ENCODE measurements around the gene CNTROB.
A peak's percentile ranks its signal among the peaks of the same experiment; 100 is the strongest.

Gene CNTROB

GRCh38 chr17:7995724-7996123 is 63.7 kb downstream of the CNTROB start:
- no peaks in the 10 kb centered on the region for H4K20me1 ChIP-seq (ENCODE audit: control insufficient read depth, insufficient read depth, low read depth, low read length)
- H3K4me1 ChIP-seq (ENCODE audit: control insufficient read depth, low read length), result peaks cover 9% of the 10 kb centered on the region
- no peaks in the 10 kb centered on the region for H3K9me3 ChIP-seq (ENCODE audit: control insufficient read depth, insufficient read depth, low read length)
- peaks cover 6% of the 10 kb centered on the region; the same call in 1 of the 2 replicates for H3F3A ChIP-seq (ENCODE audit: control insufficient read depth, insufficient read depth)
- no peak overlapping the region for H3K27ac ChIP-seq (ENCODE audit: low read depth, low read length)
- no peak overlapping the region for H3K4me2 ChIP-seq (ENCODE audit: low read length)
- TF ChIP-seq EZH2phosphoT487 (IDR thresholded peaks at IDR 0.05; ENCODE audit: borderline replicate concordance, low read length), result no peak
- no peak for TF ChIP-seq CTCF (IDR thresholded peaks at IDR 0.05; ENCODE audit: low read depth, low read length, poor library complexity, severe bottlenecking)
- no peak overlapping the region for H3K4me3 ChIP-seq (ENCODE audit: low read length)
- no peaks in the 10 kb centered on the region for H3K36me3 ChIP-seq (ENCODE audit: control insufficient read depth, low read length)
- no peaks in the 10 kb centered on the region for H3K9me2 ChIP-seq (replicated peaks; ENCODE audit: control insufficient read depth, low read length)
- H3K27me3 ChIP-seq (ENCODE audit: control insufficient read depth, low read length), result peaks cover 4% of the 10 kb centered on the region
- no peaks in the 10 kb centered on the region for H3K79me2 ChIP-seq (ENCODE audit: control insufficient read depth, low read length)

DNA sequence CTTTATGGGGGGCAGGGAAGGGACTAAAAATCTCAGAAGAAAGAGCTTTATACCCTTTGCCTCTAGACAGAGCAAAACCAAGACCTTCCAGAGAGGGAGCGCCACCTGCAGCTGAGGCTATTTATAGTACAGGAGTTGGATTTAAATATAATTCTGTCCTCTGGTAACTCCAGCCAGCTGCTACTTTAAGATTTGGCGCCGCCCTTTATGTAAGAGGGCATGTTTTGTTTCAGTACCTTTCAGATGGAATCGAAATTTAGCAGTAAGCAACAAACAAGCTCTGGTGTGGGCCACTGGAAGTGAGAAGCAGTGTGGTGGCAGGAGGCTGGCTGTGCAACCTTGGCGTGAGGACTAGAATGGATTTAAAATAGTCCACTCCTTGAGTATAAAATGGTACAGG is 65.2 kb downstream of the CNTROB start:
- no peaks in the 10 kb centered on the region for H3K9me2 ChIP-seq (replicated peaks; ENCODE audit: control insufficient read depth, low read length)
- H3K36me3 ChIP-seq (ENCODE audit: control insufficient read depth, low read length), result no peaks in the 10 kb centered on the region
- H3K79me2 ChIP-seq (ENCODE audit: control insufficient read depth, low read length), result no peaks in the 10 kb centered on the region
- H3K27me3 ChIP-seq (ENCODE audit: control insufficient read depth, low read length), result peaks cover 15% of the 10 kb centered on the region
- no peaks in the 10 kb centered on the region for H3K9me3 ChIP-seq (ENCODE audit: control insufficient read depth, insufficient read depth, low read length)
- H3F3A ChIP-seq (ENCODE audit: control insufficient read depth, insufficient read depth), result peaks cover 6% of the 10 kb centered on the region; the same call in 1 of the 2 replicates
- peaks cover 9% of the 10 kb centered on the region for H3K4me1 ChIP-seq (ENCODE audit: control insufficient read depth, low read length)
- no peaks in the 10 kb centered on the region for H4K20me1 ChIP-seq (ENCODE audit: control insufficient read depth, insufficient read depth, low read depth, low read length)
- H3K27ac ChIP-seq (ENCODE audit: low read depth, low read length), result no peak overlapping the region
- no peak overlapping the region for H3K4me3 ChIP-seq (ENCODE audit: low read length)
- no peak overlapping the region for H3K4me2 ChIP-seq (ENCODE audit: low read length)
- TF ChIP-seq CTCF (IDR thresholded peaks at IDR 0.05; ENCODE audit: low read depth, low read length, poor library complexity, severe bottlenecking), result peak; percentile 8
- TF ChIP-seq EZH2phosphoT487 (IDR thresholded peaks at IDR 0.05; ENCODE audit: borderline replicate concordance, low read length), result no peak

Data from DOHH2 (cell line).